Measurements from ENCODE around the gene SLC29A3.
"Not testable (repeated sequence)": the region's sequence is repeated elsewhere in the genome, so short reads cannot be mapped to it uniquely, and the experiment has no call there.

Gene SLC29A3

GRCh38 chr10:71348850-71349249 lies 29.8 kb downstream of the SLC29A3 start:
- DNase-seq, result no peak

- DNase-seq, result no peak
Measured at GRCh38 chr10:71349406-71349805, 30.3 kb downstream of the SLC29A3 start.

DNA sequence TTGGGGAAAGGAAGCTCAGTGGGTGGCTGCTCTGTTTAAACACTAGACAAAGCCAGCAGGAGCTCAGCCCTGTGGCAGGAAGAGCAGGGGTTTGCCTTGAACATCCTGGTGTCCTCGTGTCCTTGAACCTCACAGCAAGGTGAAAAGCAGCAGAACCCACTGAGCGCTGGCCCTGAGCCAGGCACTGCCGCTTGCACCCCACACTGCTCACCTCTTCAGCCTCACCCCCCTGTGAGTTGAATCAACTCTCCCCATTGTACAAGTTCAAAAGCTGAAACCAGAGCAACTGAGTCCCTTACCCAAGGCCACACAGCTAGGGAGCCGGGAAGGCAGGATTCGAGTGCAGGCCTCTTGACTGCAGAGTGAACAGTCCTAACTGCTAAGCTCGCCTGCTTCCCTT lies 32.0 kb downstream of the SLC29A3 start:
- DNase-seq, result no peak

GRCh38 chr10:71351628-71352319 lies 32.7 kb downstream of the SLC29A3 start:
- no peak for DNase-seq

GRCh38 chr10:71353639-71354038 lies 34.6 kb downstream of the SLC29A3 start:
- DNase-seq, result no peak

- DNase-seq, result no peak
Measured at GRCh38 chr10:71354776-71355175, 35.7 kb downstream of the SLC29A3 start.

DNA sequence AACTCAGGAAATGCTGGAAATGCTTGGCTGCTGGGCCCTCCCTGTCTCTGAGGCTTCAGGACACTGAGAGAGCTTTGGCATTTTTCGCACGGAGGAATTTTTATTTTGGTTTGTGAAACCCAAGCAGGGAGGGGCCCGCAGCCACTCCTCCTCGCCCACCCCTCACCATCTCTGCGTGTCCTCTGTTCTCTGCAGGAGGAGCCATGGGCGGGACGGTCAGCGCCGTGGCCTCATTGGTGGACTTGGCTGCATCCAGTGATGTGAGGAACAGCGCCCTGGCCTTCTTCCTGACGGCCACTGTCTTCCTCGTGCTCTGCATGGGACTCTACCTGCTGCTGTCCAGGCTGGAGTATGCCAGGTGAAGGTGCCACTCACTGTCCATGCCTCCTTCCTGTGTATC lies 36.8 kb downstream of the SLC29A3 start:
- DNase-seq, result no peak

DNA sequence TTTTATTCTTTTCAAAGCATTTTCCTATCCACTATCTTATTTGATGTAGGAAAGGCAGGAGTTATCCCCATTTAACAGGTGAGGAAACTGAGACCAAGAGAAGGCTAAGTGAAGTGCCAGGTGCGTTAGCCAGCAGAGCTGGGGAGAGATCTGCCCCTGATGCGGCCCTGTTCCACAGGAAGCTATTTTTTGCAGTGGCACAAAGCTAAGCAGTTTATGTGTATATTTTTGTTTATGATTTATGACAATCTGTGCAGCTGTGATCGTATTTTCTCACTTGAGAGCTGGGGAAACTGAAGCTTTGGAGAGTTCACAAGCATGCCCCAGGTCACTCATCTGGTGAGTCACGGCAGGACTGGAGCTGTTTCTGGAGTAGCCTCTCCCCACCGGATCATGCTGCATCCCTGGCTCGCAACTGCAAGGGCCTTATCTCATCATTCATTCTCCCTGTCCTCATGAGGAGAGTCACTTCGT lies 38.8 kb downstream of the SLC29A3 start:
- no peak for DNase-seq

DNA sequence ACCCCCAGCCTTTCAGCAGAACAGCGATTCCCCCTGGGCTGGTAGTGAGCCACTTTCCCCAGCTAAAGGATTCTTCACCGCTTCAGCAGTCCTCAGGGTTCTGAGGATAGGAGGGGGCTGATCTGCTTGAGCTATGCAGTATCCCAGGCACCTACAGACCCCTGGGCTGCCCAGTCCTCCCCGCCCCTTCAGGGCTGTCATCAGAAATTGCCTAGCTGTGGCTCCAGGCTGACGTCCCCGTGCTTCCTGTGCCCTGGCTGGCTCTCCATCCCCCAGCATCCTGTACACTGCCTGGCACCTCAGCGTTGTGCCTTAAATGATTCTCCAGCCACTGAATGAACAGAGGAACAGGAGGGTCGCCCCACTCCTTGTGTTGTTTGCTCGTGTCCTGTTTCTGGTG lies 39.2 kb downstream of the SLC29A3 start:
- DNase-seq, result no peak

GRCh38 chr10:71358906-71359305 lies 39.8 kb downstream of the SLC29A3 start:
- DNase-seq, result not testable (repeated sequence)

- no peak for DNase-seq
Measured at GRCh38 chr10:71359364-71360046, 40.4 kb downstream of the SLC29A3 start.

DNA sequence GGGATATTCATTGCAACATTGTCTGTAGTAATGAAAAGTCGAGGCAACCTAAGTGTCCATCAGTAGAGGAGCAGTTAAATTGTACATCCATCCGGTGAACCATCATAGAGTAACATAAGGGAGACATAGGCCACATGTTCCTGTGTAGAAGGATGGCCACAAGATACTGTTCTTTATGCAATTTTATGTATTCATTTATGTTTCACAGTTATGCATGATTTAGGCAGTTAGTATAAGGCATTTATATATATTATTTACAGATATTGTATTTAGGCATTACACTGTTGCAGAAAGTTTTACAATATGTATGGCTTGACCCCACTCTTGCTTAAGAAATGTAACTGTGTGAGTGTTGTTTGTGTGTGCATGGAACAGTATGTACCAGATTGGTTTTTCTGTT lies 41.7 kb downstream of the SLC29A3 start:
- no peak for DNase-seq

DNA sequence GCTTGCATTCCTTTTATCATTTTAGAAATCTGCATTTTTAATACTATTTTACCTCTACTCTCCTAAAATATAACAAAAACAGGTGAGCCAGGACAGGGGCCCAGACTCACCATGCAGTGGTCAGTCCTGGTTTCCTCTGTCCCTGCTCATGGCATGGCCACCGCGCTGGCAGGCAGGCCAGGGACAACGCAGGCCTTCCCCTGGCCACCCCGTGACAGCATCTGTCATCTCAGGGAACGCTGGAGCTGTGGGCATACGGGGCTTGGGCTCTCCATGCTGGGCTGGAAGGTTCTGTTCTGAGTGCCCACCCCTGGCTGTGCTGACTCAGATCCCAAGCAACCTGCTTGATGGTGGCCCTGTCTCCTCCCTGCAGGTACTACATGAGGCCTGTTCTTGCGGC lies 42.5 kb downstream of the SLC29A3 start:
- DNase-seq, result no peak

- DNase-seq, result no peak
Measured at GRCh38 chr10:71362141-71362540, 43.1 kb downstream of the SLC29A3 start.

GRCh38 chr10:71363936-71364335 lies 44.9 kb downstream of the SLC29A3 start:
- no peak for DNase-seq

- DNase-seq, result no peak
Measured at GRCh38 chr10:71365366-71365765, 46.3 kb downstream of the SLC29A3 start.

DNA sequence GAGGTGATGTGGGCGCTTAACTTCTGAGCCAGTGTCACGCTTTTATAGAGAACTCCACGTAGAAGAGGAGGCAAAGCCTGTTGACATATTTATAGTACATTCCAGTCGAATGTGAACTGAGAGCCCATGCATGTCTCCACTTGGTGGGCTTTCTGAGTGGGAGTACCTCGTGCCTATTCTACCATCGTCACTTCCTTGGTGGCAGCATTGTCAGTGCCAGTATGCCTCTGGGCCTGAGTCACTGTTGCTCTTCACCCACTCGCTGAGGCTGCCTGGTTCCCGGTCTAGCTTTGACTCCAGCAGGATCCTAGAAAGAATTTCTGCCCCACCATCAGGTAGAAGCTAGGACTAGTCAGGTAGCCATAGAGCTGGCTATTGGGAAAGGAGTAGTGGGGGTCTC lies 47.6 kb downstream of the SLC29A3 start:
- no peak for DNase-seq

GRCh38 chr10:71367271-71367670 lies 48.2 kb downstream of the SLC29A3 start:
- DNase-seq, result no peak

DNA sequence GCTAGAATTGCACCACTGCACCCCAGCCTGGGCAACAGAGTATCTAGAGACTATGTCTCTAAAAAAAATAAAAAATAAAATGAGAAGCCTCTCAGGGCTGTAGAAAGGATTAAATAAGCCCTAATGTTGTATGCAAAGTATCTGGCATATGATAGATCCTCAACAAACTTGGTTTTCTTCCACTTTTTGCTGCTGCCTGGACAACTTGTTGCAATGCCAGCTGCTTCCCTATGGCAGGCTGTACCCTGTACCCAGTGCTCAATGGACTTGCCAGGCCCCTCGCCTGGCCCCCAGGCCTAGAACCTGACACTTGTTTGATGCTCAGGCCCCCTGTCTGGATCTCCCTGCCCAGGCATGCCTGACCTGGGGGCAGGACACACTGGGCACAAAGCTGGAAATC lies 49.1 kb downstream of the SLC29A3 start:
- DNase-seq, result no peak

- DNase-seq, result peak; percentile 19
Measured at GRCh38 chr10:71368643-71369042, 49.6 kb downstream of the SLC29A3 start.

DNA sequence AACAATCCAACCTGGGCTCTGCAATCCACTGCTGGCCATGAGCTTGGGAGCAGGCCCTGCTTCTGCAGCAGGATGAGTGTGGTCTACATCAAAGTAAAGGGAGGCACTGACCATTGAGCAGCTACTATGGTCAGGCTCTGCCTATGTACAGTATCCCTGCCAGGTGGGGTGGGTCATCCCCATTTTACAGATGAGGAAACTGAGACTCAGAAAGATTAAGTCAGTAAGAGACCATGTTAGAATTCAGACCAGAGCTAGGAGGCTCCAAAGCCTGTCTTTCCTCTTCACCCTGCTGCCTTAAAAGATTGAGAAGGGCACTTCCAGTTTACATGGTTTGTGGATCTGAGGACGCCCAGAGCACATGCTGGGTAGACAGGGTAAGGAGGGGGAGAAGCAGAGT lies 50.5 kb downstream of the SLC29A3 start:
- no peak for DNase-seq

DNA sequence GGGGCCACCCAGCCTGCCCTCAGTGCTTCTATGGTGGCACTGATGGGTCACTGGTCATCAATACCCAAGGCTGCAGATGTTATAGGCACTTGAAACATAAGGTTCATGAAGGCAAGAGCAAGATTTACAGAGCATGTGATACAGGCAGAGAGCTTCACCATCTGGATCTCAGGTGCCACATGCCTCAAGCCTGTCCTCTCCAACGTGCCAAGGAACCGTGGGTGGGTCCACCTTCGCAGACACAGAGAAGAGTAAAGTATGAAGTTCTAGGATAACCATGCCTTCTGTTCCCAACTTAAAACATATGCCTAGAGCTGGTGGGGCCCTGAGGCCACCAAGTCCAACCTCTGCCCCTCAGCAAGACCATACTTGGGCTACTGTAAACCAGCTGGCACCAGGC lies 51.0 kb downstream of the SLC29A3 start:
- no peak for DNase-seq

GRCh38 chr10:71371750-71372166 lies 52.7 kb downstream of the SLC29A3 start:
- DNase-seq, result no peak

- DNase-seq, result no peak
Measured at GRCh38 chr10:71372882-71373495, 53.9 kb downstream of the SLC29A3 start.
